ELR (cell line): Measurements from ENCODE around the gene RPRML.
A peak's percentile ranks its signal among the peaks of the same experiment; 100 is the strongest.

Experiments used
- DNase-seq: peaks from one replicate; pipeline ENCODE4 v3.0.0-alpha.2; 2015; ENCODE audit warnings: low read depth

Gene RPRML

DNA sequence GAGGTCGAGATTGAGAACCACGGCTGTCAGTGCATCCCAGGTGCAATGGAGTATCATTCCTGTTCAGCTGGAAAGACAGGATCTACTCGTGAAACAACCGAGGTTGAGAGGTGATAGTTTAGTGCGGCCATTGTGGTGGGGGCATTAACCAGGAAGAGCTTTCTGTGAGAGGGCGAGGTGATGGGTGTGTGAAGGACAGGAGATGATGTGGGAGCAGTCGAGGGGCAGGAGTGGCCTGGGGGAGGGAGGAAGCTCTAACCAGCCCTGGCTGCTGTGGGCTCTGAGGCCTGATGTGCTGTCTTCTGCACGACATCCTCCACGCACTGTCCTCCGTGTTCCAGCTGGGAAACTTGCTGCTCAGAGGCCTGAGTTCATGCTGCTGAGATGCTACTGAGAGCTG lies 34.1 kb downstream of the RPRML start:
- DNase-seq: no peak

DNA sequence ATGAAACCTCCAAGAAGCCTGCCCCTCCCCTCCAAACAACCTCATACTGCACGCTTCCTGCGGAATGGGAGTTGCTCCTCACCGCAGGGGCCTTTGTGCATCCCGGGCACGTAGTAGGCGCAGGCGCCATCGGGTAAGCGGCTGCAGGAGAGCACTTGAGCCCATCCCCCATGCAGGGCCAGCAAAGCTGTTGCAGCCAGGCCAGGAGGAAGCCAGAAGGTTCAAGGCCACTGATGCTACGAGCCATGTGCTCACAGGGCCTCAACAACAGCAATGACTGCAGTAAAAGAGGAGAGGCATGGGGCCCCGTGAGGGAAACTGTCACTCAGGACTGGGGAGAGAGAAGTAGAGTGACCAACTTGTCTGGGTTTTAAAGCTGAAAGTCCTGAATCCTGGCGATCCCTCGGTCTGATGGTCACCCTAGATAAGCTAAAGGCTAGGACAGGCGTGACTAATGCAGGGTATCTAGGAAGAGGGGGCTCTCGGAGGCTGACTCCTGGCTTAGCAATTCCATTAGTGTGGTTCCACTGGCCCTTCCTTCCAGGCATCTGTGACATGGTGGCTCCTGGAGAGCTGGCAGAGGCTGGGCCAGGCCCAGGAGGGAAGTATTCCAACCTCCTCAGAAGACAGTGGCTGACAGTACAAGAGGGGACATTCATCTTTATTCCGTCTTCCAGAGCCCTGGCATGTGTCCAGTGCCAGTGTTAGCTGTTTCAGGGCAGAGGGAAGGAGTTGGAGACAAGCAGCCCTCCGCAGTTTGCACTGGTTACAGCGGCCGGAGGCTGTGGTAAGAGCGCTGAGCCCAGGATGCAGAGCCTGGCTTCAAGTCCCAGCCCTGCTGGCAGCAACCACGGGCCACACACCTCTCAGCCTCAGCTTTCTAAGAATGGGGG lies 35.3 kb downstream of the RPRML start:
- peak; percentile 83 for DNase-seq

DNA sequence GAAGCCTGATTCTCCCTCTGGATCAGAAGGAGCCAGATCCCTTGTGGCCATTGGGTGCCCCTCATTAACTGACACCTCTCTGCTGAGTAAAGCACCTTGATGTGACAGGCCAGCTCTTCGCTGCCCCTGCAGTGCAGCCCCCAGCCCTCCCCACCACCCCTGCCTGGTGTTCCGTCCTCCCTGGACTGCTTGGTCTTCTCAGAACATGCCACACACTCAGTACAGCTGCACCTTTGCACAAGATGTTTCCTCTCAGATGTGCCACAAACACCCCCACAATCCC lies 35.9 kb downstream of the RPRML start:
- DNase-seq: no peak

DNA sequence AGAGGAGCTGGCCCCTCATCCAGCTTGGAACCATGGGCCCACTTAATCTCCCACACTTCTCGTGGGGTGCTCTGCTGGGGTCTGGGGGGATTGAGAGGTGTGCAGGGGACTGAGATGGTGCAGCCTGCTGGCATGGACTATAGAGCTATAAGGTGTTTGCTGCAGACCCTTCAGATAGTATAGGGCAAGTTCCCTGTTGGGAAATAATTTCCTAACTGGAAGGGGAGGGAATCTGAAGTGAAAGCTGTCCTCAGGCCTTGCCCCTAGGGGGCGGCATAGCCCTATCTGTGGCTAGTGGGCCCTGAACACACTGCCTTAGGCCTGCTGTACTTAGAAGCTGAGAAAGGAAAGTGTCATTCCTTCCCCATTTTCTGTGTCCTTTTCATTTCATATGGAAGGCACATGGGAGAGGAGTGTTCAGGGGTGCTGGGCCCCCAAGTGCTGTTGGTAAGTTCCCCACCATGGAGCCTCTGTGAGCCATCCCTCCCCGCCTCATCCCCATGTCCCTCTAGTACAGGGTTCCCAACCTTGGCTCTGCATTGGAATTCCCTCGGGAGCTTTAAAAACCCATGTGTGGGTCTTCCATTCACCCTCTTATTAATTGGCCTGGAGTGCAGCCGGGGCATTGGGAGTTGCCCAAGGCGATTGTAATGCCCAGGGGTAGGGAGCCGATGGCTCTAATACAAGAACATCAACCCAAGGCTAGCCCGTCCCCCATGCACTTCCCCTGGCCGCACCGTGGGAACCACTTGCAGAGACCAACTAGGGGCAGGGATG lies 36.4 kb downstream of the RPRML start:
- DNase-seq: peak; percentile 87

DNA sequence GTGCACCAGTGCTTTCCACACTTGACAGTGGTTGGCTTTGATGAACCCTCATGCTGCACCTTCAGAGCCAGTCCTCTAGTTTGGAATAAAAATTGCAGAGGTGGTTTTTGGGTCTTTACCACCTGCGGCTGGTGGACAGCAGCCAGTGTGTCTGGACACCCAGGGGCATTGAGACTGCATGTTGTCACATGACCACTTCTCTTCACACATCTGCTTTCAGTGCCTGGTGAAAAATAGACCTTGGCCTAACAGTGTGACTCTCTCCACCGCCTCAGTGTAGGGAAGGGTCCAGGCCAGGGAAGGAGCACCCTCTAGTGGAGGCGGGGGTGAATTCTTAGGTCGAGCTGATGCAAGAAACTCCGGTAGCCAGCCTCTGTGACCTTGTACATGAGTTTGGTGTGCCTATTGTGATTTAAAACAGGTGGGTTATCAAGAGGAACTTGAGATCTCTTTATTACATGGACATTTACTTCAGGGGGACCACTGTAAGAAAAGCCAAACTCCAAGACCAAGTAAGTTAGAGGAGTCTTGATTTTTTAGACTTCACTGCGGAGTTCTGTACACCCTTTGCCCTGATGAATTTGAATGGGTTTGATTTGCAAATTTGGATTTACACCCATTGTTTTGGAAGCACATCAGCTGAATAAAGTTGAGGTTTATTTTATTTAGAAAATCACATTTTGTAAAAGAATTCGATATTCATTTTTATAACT lies 38.2 kb downstream of the RPRML start:
- DNase-seq: peak; percentile 85

DNA sequence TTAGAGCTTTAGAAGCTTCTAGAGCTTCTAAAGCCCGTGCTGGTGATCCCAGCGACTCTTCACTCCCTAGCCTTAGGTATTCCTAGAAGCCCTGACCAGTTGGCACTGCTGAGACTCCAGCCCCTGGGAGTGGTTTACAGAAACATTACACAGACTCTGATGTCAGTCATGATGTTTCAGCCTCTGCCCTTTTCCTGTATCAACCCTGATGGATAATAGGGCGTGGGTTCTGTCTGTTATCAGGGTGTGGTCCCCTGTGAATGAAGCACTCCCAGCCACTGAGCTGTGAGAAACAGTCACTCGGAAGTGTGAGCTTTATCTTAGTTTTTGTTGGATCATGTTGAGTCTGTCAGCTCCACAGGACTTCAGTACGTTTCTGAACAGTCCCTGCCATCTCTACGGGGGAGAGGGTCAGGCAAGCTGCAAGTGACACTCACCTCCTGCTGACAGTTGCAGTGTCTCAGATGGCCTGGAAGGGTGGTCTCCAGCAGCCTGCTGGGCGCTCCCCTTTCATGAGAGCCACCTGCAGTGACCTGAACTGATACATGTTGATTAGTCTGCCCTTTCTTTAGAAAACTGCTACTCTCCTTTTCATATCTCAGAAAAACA lies 43.3 kb downstream of the RPRML start:
- DNase-seq: no peak

DNA sequence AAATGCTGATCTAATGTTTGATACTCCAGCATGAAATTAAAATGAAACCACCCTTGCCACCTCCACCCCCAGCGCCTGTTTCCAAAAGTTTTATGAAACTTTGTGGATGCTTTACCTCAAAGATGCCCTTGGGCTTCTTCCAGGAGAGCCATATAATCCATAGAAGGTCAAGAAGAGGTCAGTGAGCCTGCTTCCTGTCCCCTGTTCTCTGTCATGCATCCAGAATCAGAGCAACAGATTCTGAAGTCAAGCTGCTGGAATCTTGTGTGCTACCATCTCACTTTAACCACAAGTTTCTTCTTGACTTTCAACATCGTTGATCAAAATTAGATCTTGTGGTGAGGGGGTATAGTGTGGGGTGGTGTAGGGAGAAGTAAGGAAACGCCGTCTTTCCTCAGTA lies 47.5 kb downstream of the RPRML start:
- no peak for DNase-seq

DNA sequence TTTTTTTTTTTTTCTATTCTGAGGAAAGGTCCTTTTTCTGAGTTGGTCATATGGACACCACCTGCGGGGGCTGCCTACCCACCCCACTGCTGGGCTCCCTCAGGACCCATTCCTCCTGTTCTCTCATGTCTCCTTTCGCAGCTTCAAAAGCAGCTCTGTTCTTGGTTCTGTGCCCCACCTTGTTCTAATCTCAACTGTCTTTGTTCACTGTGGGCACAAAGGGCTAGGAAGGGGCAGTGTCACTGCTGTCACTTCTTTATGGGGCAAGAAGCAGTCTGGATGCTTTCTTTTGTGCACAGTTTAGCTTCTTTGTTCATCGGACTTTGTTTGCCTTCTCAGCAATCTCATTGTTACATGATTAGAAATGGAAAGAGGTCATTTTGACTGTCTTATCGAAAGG lies 49.0 kb downstream of the RPRML start:
- no peak for DNase-seq

DNA sequence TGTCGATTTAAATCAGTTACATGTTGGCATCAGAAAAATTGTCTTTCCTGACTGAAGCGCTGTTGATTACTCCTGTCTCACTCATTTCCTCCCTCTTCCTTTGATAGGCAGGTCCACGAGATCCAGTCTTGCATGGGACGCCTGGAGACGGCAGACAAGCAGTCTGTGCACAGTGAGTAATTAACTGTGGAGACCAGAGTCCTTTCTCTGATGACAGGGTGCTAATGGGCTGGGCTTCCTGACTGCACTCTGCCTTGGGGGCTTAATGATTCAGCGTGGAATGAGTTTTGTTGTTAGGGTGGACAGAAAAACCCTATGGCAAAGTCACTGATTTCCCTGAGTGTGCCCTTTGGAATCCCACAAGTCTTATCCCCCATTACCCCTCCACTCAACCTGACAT lies 49.6 kb downstream of the RPRML start:
- DNase-seq: peak; percentile 99

DNA sequence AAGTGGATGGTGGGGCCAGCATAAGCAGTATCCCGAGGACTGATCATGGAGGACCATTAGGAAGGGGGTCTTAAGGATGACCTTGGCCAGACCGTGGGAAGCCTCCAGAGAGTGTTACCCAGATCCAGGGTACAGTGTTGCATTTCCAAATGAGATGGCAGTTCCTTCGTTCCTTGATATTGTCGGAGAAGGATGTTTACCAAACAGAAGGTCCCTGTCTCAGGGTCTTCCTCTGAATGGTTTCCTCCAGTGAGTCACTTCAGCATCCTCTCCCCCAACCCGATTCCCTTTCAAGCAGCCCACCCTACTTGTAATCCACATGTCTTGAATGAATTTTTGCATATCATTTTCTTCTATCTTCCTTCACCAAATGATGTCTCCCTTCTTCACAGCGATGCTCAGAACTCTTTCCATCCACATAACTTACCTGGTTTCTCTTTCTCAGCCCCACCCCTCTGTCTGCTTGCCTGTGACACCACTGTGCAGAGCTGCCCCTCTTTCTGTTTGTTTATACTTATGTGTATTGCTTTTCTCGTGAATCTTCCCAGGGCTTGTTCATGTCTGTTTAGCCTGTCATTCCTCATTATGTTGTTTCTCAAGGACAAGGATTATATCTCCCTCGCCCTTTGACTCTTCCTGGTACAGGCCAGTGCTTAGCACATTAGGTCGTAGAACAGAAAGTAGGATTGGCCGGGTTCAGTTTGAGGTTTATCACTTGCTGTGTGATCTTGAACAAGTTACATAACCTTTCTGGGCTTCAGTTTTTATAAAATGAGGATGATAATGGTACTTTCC lies 50.4 kb downstream of the RPRML start:
- peak; percentile 35 for DNase-seq
